Measurements from ENCODE around the gene RUSF1.

GRCh38 chr16:31477220-31478216, 30.7 kb downstream of the RUSF1 start:
- TF ChIP-seq, protein P1, sequence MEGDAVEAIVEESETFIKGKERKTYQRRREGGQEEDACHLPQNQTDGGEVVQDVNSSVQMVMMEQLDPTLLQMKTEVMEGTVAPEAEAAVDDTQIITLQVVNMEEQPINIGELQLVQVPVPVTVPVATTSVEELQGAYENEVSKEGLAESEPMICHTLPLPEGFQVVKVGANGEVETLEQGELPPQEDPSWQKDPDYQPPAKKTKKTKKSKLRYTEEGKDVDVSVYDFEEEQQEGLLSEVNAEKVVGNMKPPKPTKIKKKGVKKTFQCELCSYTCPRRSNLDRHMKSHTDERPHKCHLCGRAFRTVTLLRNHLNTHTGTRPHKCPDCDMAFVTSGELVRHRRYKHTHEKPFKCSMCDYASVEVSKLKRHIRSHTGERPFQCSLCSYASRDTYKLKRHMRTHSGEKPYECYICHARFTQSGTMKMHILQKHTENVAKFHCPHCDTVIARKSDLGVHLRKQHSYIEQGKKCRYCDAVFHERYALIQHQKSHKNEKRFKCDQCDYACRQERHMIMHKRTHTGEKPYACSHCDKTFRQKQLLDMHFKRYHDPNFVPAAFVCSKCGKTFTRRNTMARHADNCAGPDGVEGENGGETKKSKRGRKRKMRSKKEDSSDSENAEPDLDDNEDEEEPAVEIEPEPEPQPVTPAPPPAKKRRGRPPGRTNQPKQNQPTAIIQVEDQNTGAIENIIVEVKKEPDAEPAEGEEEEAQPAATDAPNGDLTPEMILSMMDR (IDR thresholded peaks at IDR 0.05 in 2 of 3, conservative IDR thresholded peaks at IDR 0.05 in 1 of 3; ENCODE audit: borderline replicate concordance in 1 of 3, insufficient read depth in 1 of 3, low read depth in 2 of 3, low read length in 2 of 3) = peak in 2 of 3 experiments; percentile 41 to 44; a peak in 4 of 6 replicates
- TF ChIP-seq EZH2phosphoT487 (IDR thresholded peaks at IDR 0.05; ENCODE audit: borderline replicate concordance) (no peak), POLR2A (IDR thresholded peaks at IDR 0.05; ENCODE audit: borderline replicate concordance, extremely low read depth, insufficient read depth, insufficient read length) (no peak), TCF7L2 (IDR thresholded peaks at IDR 0.05; ENCODE audit: borderline replicate concordance, extremely low read depth, insufficient read depth, insufficient read length) (no peak), ZNF274 (IDR thresholded peaks at IDR 0.05; ENCODE audit: low read depth, low read length) (no peak), EZH2 (IDR thresholded peaks at IDR 0.05) (no peak), SRF (IDR thresholded peaks at IDR 0.05; ENCODE audit: low read depth) (no peak), EGR1 (IDR thresholded peaks at IDR 0.05; ENCODE audit: low read depth) (peak; percentile 52; the same call in 1 of the 2 replicates), POLR2AphosphoS5 (IDR thresholded peaks at IDR 0.05; ENCODE audit: low read depth, low read length) (no peak), RAD21 (IDR thresholded peaks at IDR 0.05; ENCODE audit: low read depth) (no peak), JUND (IDR thresholded peaks at IDR 0.05) (no peak), SP1 (IDR thresholded peaks at IDR 0.05; ENCODE audit: low read depth) (no peak)
- TF ChIP-seq, protein P2, sequence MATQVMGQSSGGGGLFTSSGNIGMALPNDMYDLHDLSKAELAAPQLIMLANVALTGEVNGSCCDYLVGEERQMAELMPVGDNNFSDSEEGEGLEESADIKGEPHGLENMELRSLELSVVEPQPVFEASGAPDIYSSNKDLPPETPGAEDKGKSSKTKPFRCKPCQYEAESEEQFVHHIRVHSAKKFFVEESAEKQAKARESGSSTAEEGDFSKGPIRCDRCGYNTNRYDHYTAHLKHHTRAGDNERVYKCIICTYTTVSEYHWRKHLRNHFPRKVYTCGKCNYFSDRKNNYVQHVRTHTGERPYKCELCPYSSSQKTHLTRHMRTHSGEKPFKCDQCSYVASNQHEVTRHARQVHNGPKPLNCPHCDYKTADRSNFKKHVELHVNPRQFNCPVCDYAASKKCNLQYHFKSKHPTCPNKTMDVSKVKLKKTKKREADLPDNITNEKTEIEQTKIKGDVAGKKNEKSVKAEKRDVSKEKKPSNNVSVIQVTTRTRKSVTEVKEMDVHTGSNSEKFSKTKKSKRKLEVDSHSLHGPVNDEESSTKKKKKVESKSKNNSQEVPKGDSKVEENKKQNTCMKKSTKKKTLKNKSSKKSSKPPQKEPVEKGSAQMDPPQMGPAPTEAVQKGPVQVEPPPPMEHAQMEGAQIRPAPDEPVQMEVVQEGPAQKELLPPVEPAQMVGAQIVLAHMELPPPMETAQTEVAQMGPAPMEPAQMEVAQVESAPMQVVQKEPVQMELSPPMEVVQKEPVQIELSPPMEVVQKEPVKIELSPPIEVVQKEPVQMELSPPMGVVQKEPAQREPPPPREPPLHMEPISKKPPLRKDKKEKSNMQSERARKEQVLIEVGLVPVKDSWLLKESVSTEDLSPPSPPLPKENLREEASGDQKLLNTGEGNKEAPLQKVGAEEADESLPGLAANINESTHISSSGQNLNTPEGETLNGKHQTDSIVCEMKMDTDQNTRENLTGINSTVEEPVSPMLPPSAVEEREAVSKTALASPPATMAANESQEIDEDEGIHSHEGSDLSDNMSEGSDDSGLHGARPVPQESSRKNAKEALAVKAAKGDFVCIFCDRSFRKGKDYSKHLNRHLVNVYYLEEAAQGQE (IDR thresholded peaks at IDR 0.05; ENCODE audit: low read depth) = no peak
- TF ChIP-seq, protein P3, sequence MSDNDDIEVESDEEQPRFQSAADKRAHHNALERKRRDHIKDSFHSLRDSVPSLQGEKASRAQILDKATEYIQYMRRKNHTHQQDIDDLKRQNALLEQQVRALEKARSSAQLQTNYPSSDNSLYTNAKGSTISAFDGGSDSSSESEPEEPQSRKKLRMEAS (IDR thresholded peaks at IDR 0.05) = peak; percentile 29; the same call in 1 of the 2 replicates

Data from HCT116 (cell line).